GM18498 (cell line): ENCODE data around the gene CTXN1.

Source experiments
- ATAC-seq: cut with Tn5 transposase; IDR thresholded peaks from one replicate; pipeline ENCODE4 v1.9.1; 2021; ENCODE audit warnings: mild to moderate bottlenecking, moderate library complexity; ENCODE audit not compliant: unreplicated experiment

The CTXN1 gene

GRCh38 chr19:7877249-7877836, 48.6 kb downstream of the CTXN1 start:
- no peak for ATAC-seq

GRCh38 chr19:7874897-7875273, 51.0 kb downstream of the CTXN1 start:
- ATAC-seq: no peak
